Measurements from ENCODE around the gene CRLF1. TPM values are rescaled to one million over a fixed set of nuclear protein-coding genes. Genes with fewer than 3 reads are reported as not detected.

Gene CRLF1
- total and polyA plus RNA-seq, 10 of the 15 experiments (the other 5 are each of a cell fraction or from before 2014, with no cell fraction given), result 0.10 to 1.2 (median 0.49) TPM; not detected in 4

- TF ChIP-seq BCLAF1 (IDR thresholded peaks at IDR 0.05), result no peak
- TF ChIP-seq TCF3 (IDR thresholded peaks at IDR 0.05; ENCODE audit: borderline replicate concordance, insufficient read depth, low read depth, low read length), result no peak
- no peak for TF ChIP-seq ZNF384 (IDR thresholded peaks at IDR 0.05; ENCODE audit: borderline replicate concordance, low read depth, low read length)
- TF ChIP-seq ATF3 (IDR thresholded peaks at IDR 0.05; ENCODE audit: borderline replicate concordance, extremely low read depth, low read depth, low read length), result no peak
- no peak for TF ChIP-seq SREBF1 (IDR thresholded peaks at IDR 0.05; ENCODE audit: low read length)
- no peak for TF ChIP-seq HDAC6 (IDR thresholded peaks at IDR 0.05; ENCODE audit: unreplicated experiment)
- TF ChIP-seq MLLT1 (IDR thresholded peaks at IDR 0.05), result no peak
- TF ChIP-seq ZNF622 (IDR thresholded peaks at IDR 0.05), result no peak
- TF ChIP-seq CUX1 (IDR thresholded peaks at IDR 0.05; ENCODE audit: insufficient replicate concordance, low read depth, low read length), result no peak
These were observed 33.2 kb upstream of the CRLF1 start (continued) for GRCh38 chr19:18639706-18640243.
